HL-60/S4 treated with phorbol 12-myristate 13-acetate at 8.2 ng/mL for 4 days and 3 days (cell line): ENCODE data around the gene RGL2.

Experiments used
- in situ Hi-C: fragments of 300-500 bp; cut with MboI; formaldehyde crosslinking; loops from 2 replicates; pipeline ENCODE4 v1.15.0; 2022; ENCODE audit warnings: low sequenced_read_pairs

Gene RGL2

DNA sequence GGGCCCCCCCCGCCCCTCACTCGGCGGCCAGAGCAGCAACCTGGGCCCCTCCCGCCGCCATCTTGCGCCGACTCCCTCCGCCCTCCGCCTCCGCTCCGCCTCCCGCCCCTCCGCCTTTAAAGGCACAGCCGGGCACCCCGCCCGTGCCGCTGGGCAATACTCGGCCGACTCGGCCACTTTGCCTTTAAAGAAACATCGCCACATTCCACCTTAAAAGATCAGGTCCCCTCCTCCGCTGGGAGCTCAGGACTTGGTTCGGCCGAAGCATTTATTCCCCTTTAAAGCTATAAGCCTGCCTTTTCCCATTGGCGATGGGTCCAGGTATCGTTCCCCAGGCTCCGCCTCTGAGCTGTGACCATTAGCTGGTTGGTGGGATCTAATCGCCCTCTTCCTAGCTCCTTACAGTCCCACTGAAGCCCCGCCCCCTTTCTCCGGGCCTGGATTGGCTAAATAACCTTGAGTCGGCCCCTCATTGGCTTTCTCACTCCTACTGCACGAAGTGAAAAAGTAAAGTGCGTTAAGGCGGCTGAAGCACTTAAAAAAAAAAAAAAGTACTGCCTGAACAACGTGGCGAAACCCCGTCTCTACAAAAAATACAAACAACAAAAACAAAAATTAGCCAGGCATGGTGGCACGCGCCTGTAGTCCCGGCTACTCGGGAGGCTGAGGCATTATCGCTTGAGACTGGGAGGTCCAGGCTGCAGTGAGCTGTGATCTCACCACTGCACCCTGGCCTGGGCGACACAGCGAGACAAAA is 19.1 kb upstream of the RGL2 start, which contains the start of gene ZBTB22:
TSS of gene ZBTB22 (minus strand) at position 76 of the 757 bp plus-strand sequence. CDS start 828 bp downstream, outside the sequence.
- in situ Hi-C loops = no loop called here

- in situ Hi-C loops = no loop called here
Observed at GRCh38 chr6:33317419-33317668, 18.6 kb upstream of the RGL2 start.

DNA sequence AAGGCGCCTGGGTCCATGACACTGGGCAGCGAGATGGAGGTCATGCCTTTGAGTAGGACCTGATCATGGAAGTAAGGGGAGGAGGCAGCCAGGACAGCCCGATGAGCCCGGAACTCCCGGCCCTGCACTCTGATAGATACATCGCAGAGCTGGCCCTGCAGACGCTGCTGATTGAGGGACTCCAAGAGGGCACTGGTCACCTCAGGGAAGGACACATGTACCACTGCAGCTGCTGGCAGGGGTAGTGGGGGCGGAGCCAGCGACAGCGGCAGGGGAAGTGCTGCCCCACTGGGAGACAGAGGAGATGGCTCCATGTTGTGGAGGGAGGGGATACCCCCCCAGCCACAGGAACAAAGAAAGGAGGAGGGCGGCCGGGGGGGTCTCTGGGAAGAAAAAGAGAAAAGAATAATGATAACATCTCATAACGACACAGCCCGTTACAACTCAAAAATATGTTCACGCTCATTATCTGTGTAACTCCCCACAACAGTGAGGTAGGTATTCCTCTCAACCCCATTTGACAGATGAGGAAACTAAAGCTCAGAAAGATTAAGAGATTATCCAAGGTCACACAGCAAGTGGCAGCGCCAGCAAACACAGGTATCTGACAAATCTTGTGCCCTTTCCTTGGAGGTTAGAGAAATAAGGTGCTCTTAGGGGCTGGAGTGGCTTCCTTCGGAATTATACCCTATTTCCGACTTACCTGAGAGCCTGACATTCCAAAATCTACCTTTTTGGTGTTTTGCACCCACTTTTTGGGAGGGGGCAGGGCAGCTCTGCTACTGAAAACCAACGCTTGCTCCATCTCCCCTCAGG is 18.1 kb upstream of the RGL2 start:
- in situ Hi-C loops = no loop called here

GRCh38 chr6:33315793-33316602 is 17.3 kb upstream of the RGL2 start:
- in situ Hi-C loops = no loop called here

- in situ Hi-C loops = no loop called here
Observed at GRCh38 chr6:33314943-33315792, 16.4 kb upstream of the RGL2 start.

DNA sequence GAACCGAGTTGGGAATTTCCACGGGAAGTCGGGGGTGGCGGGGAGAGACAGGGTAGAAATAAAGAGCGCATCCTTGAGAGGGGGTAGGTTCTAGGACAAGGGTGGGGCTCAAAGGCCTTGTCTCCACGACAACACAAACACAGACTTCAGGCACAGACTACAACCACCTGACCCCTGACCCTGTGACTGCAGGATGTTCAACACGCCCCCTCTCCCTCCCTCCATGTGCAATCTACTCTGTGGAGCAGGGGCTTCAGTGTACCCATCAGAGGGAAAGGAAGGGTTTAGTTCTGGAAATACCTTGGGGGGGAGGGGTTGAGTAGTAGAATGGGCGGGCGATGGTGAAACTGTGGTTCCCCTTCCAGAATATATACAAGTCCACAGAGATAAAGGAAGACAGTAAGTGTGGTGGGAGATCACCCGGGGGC is 15.8 kb upstream of the RGL2 start:
- in situ Hi-C loops = no loop called here

DNA sequence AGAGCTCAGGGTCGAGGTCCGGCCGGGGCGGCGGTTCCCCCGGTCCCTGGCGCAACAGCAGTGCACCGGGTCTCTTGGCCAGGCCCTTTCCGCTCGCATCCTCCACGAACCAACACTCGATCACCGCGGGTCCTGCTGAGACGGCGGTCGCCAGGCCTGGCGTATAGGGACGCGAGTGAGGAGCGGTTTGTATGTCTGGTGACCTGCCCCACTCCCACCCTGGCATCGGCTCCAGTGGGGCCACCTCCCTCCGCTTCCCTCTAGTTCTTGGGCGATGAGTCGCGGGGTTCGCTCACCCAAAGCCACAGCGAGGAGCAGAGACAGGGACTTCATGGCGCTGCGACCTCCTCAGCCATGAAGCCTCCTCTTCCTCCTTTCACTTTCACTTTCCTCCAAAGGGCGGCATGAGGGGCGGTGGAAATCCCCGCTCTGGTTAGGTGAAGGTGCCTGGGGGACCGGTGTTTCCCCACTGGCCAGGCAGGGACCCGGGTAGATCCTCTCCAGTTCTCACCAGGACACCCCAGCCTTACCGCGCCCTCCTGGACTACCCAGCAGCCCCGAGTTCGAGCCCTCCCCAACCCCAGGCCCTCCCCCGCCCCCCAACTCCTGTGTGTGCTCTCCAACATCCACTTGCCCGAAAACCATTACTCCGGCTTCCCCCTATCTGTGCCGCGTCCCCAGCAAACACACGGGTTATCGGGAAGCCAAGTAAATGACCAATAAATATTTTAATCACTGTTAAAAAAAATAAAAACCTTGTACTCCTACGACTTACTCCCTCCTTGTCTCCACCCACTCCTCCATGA is 15.2 kb upstream of the RGL2 start, which contains the start of gene TAPBP:
TSS of gene TAPBP (minus strand) at position 370 of the 806 bp plus-strand sequence. CDS start at position 333, 37 bp downstream.
- in situ Hi-C loops = no loop called here

GRCh38 chr6:33313105-33313708 is 14.5 kb upstream of the RGL2 start:
- in situ Hi-C loops = no loop called here

GRCh38 chr6:33312361-33313104 is 13.8 kb upstream of the RGL2 start:
- in situ Hi-C loops = no loop called here

- in situ Hi-C loops = no loop called here
Observed at GRCh38 chr6:33306356-33306755, 7.6 kb upstream of the RGL2 start.

- in situ Hi-C loops = no loop called here
Observed at GRCh38 chr6:33305052-33305451, 6.3 kb upstream of the RGL2 start.

DNA sequence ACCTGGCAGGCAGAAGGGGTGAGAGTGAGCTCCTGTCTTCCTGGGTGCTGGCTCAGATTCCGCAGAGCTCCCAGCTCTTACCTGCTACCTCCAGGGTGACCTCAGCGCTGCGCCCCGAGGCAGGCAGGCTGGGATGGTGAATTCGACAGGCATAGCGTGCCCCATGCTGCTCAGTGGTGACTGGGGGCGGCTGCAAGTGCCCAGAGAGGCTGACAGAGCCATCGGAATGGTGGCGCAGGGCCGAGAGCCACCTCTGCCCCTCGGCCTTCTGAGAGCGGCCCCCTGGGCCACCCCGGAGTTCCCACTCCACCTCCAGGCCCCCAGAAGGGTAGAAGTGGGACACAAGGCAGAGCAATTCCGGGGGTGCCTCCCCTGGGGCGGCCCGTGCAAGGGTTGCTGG is 5.5 kb upstream of the RGL2 start:
- in situ Hi-C loops = no loop called here

GRCh38 chr6:33301877-33302276 is 3.1 kb upstream of the RGL2 start:
- in situ Hi-C loops = no loop called here

DNA sequence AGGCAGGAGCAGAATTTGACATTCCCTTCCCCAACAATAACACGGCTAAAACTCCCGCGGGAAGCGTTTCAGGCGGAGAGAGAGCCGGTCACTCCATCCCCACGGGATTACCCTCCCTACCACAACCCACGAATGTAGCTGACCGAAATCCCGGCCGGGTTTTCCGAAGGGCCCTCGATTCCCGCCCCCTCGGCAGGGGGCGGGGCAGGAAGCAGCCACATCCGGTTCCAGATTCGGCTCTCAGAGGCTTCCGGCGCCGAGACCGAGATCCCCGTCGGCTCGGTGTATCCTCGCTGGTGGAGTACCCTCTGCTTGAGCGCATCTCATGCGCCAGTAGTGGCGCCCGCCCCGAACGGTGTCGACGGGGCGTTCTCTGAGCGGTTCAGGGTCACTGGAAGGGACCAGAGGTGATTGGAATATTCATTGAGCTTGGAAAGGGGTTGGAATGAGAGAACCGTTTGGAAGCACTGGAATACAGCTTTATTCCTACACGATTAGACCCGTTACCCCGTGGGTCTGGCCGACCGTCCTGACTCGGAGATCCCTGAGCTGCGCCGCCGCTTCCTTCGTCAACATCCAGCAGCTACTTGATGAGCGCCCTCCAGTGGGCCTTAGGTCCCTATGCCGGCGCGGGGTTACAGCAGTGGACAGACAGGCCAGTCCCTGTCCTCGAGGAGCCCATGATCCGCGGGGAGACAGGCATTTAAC is 649 bp upstream of the RGL2 start:
- in situ Hi-C loops = no loop called here

- in situ Hi-C loops = no loop called here
Observed at GRCh38 chr6:33297956-33298772, 578 bp downstream of the RGL2 start.

DNA sequence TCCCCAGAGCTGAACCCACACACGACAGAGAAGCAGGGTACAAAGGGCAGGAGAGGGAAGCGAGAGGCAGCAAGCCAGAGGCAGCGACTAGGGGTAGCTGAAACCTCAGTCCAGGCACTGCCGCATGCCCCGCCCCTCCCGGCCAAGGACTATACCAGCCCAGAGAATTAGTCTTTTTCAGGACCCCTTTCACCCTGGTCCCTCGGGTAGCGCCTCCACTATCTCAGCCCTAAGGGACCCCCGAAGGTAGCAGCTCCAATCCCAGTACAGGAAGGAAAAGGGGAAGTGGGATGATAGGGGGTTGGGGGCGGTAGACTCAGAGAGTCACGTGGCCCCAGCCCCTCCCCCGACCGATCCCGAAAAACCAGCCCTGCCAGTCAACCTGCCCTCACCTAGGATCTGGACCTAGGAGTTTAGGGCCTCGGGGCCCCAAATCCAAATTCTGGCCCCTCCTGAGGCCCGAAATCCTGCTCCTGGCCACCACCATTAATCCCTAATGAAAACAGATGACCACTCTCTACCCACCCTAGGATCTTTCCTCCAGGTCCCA is 1.3 kb downstream of the RGL2 start:
- in situ Hi-C loops = no loop called here
